Kidney glomerular epithelial cell (primary cell): Measurements from ENCODE around the gene PLCB3.
"Not testable (repeated sequence)": the region's sequence is repeated elsewhere in the genome, so short reads cannot be mapped to it uniquely, and the experiment has no call there.

Experiments
- DNase-seq: peaks from one replicate; lab custom pipeline; 2025; lab: John Stamatoyannopoulos, UW

The PLCB3 gene

DNA sequence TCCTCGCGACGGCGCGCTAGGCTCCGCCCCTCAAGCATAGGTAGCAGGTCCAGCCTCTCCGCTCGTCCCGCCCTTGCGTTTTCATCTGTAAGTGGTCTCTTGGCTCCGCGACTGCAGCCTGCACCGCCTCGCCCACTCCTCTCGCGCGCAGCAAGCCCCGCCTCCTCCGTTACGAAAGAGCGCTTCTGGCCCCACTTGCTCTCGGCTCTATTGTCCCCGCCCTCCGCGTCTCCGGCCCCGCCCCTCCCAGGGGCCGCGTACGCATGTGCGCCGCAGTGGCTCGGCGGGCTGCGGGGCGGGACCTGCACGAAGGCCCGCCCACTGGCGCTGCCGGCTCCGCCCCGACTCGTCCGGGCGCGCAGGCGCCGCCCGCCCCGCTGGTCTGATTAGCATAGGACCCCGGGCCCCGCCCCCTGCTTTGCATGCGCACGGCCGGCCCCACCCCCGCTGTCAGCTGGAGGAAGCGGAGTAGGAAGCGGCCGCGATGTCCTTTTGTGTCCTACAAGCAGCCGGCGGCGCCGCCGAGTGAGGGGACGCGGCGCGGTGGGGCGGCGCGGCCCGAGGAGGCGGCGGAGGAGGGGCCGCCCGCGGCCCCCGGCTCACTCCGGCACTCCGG is 53.9 kb downstream of the PLCB3 start, which contains the start of gene ESRRA:
ESRRA (plus strand) TSS at position 450 of the 616 bp plus-strand sequence. CDS start 1,656 bp downstream, outside the sequence.
- DNase-seq: peak; percentile 95

DNA sequence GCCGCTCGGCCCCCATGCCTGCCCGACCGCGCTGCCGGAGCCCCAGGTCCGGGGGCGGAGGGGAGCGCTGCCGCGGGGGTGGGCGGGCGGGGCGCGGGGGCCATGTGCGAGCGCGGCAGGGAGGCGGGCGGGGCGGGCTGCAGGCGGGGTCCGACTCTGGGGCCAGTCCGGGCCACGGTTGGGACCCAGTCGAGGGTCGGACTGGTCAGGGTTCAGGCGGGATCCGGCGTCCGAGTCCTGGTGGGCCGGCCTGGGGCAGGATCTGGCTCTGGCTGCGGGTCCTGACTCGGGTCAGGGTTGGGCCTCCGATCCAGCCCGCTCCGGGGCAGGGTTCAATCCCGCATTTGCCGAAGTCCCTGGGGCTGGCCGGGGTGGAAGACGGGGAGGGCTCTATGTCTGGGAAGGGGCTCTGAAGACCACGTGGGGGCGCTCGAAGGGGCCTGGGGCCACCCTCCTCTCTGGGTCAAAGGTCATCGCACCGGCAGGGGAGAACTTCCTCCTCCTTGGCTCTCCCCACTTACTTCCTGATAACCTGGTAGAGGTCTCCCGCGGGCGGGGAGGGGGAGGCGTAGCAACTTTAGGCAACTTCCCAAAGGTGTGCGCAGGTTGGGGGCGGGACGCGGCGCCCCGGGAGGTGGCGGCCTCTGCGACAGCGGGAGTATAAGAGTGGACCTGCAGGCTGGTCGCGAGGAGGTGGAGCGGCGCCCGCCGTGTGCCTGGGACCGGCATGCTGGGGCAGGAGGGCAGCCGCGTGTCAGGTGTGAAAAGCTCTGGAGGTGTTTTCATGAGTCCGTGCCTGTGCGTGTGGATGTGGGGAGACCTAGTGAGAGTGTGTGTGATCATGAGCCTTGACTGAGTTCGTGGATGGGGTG is 54.6 kb downstream of the PLCB3 start:
- DNase-seq: peak; percentile 50

DNA sequence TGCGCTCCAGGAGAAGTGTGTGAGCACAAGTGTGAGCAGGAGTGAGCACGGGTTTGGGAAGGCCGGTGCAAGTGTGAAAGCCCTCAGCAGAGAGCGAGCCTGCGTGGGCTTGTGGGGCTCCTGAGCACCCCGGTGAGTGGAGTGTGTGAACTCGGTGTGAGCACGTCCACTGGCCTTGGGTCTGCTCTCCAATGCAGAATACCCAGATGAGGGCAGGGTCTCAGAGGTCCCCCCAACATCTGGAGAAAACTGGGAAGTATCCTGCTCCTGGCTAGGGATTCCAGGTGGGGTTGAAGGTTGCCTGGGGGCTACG is 55.2 kb downstream of the PLCB3 start:
- DNase-seq: no peak

DNA sequence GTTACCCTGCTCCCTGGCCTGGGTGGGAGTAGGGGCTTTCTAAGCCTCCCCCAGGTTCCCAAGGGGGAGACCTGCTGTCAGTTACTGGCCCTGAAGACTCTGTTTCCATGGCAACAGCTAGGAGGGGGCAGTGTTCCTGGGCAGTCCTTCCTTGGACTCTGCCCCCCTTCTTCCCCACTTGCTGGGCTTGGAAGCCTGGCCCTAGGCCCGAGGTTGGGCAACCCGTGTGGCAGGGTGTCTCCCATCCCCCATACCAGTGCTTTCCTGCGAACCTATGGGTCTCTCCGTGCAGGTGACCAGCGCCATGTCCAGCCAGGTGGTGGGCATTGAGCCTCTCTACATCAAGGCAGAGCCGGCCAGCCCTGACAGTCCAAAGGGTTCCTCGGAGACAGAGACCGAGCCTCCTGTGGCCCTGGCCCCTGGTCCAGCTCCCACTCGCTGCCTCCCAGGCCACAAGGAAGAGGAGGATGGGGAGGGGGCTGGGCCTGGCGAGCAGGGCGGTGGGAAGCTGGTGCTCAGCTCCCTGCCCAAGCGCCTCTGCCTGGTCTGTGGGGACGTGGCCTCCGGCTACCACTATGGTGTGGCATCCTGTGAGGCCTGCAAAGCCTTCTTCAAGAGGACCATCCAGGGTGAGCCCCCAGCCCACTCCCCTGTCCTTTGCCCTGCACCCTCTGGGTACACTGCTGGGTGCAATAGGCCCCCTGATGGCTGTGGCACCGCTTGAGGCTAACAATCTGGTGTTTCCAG is 55.7 kb downstream of the PLCB3 start:
- no peak for DNase-seq

DNA sequence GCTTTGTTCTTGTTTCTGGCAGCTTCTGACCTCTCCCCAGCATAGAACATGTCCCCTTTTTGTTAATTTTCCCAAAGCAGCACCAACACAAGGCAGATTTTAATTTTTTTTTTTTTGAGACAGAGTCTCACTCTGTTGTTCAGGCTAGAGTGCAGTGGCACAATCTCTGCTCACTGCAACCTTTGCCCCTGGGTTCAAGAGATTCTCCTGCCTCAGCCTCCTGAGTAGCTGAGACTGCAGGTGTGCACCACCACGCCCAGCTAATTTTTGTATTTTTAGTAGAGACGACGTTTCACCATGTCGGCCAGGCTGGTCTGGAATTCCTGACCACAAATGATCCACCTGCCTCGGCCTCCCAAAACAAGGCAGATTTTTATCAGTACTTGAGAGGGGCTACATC is 56.5 kb downstream of the PLCB3 start:
- DNase-seq: not testable (repeated sequence)

DNA sequence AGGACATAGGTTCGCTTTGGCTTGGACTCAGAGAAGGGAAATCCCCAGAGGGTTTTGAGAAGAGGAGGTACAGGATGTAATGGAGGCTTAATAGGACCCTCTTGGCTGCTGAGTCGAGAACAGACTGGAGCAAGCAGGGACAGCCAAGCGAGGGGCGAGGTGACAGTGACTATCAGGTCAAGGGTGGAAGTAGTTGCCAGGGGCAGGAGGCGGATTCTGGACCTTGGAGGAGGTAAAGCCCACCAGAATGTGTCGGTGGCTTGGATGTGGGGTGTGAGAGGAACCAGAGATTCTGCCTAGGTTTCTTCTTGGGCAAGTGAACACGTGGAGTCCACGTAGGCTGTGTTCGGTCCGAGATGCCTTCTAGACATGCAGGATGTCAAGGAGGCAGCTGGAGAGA is 61.6 kb downstream of the PLCB3 start:
- DNase-seq: no peak

DNA sequence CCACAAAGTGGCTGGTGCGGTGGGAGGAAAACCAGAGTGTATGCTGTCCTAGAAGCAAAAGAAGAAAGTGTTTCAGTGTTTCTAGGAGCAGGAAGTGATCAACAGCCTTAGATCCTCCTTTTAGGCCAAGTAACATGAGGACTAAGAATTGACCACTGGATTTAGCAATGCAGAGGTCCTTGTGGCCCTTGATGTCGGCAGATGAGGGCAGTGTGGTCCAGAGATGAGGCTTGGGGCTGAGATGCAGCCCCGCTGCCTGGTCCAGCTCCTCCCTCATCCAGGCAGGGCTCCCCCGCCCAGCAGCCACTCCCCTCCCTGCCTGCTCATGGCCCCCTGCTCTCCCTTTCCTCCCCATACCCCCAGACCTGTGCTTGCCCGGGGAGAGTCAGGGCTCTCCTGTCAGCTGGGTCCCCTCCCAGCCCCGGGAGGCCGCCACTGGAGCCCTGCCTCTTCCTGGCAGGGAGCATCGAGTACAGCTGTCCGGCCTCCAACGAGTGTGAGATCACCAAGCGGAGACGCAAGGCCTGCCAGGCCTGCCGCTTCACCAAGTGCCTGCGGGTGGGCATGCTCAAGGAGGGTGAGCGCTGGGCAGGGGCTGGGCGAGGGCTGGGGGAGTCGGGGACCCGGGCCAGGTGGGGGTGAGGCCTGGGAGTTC is 62.3 kb downstream of the PLCB3 start:
- DNase-seq: no peak

DNA sequence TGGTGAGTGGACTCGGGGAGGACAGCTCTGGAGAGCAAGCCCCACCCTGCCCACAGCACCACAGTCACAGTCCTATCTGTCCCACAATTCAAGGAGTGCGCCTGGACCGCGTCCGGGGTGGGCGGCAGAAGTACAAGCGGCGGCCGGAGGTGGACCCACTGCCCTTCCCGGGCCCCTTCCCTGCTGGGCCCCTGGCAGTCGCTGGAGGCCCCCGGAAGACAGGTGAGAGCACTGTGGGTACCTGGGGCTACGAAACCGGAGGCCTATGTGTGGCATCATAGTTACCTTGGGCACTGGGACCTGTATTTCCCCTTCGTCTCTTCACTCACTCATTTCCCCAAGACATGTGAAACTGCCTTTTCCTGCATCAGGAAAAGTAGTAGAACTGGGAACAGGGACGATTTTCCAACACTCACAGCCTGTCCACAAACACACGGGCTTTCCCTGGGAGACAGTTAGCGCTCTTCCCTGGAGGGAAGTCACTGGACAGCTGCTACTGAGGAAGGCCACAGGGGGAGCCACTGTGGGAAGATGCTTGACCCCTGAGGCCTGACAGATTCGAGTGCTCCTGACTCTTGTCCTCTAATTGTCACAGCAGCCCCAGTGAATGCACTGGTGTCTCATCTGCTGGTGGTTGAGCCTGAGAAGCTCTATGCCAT is 62.9 kb downstream of the PLCB3 start:
- no peak for DNase-seq

DNA sequence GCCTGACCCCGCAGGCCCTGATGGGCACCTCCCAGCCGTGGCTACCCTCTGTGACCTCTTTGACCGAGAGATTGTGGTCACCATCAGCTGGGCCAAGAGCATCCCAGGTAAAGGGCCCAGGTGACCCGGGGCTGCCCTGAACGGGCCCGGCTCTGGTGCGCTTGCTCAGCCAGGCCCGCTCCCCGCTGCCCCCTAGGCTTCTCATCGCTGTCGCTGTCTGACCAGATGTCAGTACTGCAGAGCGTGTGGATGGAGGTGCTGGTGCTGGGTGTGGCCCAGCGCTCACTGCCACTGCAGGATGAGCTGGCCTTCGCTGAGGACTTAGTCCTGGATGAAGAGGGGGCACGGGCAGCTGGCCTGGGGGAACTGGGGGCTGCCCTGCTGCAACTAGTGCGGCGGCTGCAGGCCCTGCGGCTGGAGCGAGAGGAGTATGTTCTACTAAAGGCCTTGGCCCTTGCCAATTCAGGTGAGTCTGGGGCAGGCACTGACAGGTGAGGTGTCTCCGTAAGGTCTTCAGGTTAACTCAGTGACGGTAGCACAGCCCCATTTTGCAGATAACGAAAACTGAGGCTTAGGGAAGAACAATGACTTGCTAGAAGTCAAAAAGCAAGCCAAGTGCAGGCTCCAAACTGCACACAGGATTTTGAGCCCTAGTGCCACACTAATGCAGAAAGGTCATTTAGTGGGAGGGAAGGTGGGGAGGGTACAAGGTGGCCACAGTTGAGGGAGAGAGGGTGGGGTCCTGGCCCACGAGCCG is 63.7 kb downstream of the PLCB3 start:
- no peak for DNase-seq

DNA sequence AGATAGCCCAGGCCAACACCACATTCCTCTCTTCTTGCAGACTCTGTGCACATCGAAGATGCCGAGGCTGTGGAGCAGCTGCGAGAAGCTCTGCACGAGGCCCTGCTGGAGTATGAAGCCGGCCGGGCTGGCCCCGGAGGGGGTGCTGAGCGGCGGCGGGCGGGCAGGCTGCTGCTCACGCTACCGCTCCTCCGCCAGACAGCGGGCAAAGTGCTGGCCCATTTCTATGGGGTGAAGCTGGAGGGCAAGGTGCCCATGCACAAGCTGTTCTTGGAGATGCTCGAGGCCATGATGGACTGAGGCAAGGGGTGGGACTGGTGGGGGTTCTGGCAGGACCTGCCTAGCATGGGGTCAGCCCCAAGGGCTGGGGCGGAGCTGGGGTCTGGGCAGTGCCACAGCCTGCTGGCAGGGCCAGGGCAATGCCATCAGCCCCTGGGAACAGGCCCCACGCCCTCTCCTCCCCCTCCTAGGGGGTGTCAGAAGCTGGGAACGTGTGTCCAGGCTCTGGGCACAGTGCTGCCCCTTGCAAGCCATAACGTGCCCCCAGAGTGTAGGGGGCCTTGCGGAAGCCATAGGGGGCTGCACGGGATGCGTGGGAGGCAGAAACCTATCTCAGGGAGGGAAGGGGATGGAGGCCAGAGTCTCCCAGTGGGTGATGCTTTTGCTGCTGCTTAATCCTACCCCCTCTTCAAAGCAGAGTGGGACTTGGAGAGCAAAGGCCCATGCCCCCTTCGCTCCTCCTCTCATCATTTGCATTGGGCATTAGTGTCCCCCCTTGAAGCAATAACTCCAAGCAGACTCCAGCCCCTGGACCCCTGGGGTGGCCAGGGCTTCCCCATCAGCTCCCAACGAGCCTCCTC is 64.6 kb downstream of the PLCB3 start:
- not testable (repeated sequence) for DNase-seq

DNA sequence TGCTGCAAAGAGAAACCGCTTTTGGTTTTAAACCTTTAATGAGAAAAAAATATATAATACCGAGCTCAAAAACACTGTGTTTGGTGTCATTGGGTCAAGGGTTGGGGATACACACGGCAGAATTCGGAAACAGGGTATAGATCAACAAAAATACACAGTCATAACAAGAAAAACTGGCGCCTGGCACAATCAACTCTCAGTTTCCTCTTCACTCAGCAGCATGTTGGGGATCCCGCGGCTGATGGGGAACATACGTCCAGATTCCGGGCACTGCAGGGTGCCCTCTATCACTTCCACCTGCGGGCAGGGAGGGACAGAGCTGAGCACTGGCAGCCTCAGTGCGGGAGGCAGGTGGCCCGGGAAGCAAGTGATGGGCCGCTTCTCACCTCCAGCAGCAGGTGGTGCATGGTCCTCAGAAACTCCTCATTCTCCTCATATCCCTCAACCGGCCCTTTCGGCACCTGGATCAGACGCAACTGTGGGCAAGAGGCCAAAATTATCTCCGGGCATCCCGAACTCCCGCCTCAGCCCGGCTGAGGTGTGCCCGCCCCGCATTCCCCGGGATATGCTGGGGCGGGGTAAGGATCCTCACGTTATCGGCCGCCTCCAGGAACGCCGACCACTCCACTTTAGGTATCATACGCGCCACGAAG is 65.5 kb downstream of the PLCB3 start:
- no peak for DNase-seq

DNA sequence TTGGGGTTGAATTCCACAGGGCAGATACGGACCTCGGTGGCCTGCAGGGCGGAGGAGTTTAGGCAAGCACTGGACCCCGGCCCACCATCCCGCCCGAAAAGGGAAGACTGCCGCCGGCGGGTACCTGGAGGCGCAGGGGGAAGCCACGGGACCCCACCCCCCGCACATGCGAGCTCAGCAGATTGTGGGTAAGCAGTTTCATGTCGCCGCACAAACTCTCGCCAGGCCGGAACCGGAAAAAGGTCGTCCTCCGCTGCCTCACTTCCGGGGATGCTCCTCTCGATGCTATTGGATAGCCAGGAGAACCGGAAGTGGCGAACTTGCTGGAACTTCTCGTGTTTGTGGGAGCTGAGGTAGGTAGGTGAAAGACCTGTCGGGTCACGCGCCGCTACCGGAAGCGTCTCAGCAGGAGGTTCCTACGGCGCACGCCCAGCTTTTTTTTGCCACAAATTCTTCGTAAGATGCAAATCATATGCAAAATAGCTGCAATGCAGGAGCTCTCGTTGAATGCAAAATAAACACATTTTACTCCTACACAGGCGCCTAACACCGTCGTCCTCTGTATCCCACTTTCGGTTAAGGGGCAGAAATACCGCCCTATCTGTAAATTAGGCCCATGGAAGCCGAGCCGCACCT is 66.1 kb downstream of the PLCB3 start, which contains the start of gene TRMT112:
TRMT112 (minus strand) TSS at position 235 of the 636 bp plus-strand sequence; CDS start at position 202, 33 bp downstream.
- peak; percentile 99 for DNase-seq

DNA sequence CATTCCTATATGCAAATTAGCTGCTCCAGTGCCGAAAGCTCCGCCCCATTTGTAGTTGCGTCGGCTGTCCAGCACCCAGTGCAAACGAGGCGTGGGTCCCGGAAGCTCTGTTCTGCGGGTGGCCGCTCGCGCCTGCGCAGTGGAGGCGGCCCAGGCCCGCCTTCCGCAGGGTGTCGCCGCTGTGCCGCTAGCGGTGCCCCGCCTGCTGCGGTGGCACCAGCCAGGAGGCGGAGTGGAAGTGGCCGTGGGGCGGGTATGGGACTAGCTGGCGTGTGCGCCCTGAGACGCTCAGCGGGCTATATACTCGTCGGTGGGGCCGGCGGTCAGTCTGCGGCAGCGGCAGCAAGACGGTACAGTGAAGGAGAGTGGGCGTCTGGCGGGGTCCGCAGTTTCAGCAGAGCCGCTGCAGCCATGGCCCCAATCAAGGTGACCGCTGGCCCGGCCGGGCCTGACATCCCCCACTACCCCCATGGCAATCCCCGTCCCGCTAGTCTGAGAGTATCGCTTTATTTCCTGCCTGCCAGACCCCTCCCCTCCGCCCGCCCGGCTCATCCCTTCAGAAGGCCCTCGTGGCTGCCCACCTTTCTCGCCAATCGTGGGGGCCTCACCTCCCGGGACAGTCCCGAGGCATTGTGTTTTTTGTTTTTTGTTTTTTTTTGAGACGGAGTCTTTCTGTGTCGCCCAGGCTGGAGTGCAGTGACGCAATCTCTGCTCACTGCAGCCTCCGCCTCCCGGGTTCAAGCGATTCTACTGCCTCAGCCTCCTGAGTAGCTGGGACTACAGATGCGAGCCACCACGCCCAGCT is 66.8 kb downstream of the PLCB3 start, which contains the start of gene PRDX5:
PRDX5 (plus strand) TSS at position 161 of the 805 bp plus-strand sequence; CDS start at position 256, 95 bp downstream.
- DNase-seq: peak; percentile 91
